Astrocyte of the spinal cord (primary cell): Measurements from ENCODE around the gene CNTN5.

Experiments
- DNase-seq: peaks from one replicate; pipeline ENCODE4 v3.0.0; 2011; ENCODE audit warnings: low read depth, low spot score
- H3K4me3 ChIP-seq: 2 replicates; pipeline ENCODE4 v1.5.1; 2011; ENCODE audit warnings: low read depth, mild to moderate bottlenecking, low read length, moderate library complexity
- CTCF ChIP-seq: IDR thresholded peaks from 2 replicates; pipeline ENCODE4 v1.5.1; 2012; ENCODE audit warnings: low read depth, mild to moderate bottlenecking, low read length, inconsistent platforms
- in situ Hi-C: cut with HindIII; loops from 2 replicates; pipeline ENCODE4 v1.10.0; 2017; ENCODE audit warnings: low sequenced_read_pairs

Gene CNTN5

GRCh38 chr11:99432677-99433076 lies 411.9 kb downstream of the CNTN5 start:
- in situ Hi-C loops: no loop called here
- no peak for TF ChIP-seq CTCF
- no peak for DNase-seq

GRCh38 chr11:99443276-99443675 lies 422.5 kb downstream of the CNTN5 start:
- no peak overlapping the region for H3K4me3 ChIP-seq
- in situ Hi-C loops: no loop called here
- DNase-seq: no peak
- TF ChIP-seq CTCF: no peak

More at GRCh38 chr11:99432677-99433076, 411.9 kb downstream of the CNTN5 start:
- no peak overlapping the region for H3K4me3 ChIP-seq

- DNase-seq: no peak
- H3K4me3 ChIP-seq: no peak overlapping the region
- in situ Hi-C loops: no loop called here
- no peak for TF ChIP-seq CTCF
Observed at GRCh38 chr11:99446400-99446799, 425.7 kb downstream of the CNTN5 start.

- no peak for DNase-seq
- in situ Hi-C loops: no loop called here
- no peak for TF ChIP-seq CTCF
- no peak overlapping the region for H3K4me3 ChIP-seq
Observed at GRCh38 chr11:99449345-99449744, 428.6 kb downstream of the CNTN5 start.

DNA sequence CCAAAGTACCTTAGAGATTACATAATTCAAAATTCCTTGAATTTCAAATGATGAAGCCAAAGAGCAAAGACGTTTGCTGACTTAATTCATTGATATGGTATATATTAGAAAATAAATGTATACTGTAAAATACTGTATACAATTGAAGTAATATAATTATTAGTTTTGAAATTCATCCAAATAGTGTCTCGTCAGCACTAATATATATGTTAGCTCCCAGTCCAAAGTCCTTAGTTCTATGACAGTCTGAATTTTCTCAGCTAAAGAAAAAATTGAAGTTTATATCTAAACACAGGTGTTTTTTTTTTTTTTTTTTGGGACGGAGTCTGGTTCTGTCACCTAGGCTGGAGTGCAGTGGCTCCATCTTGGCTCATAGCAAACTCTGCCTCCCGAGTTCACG lies 431.3 kb downstream of the CNTN5 start:
- no peak for TF ChIP-seq CTCF
- in situ Hi-C loops: no loop called here
- DNase-seq: no peak

DNA sequence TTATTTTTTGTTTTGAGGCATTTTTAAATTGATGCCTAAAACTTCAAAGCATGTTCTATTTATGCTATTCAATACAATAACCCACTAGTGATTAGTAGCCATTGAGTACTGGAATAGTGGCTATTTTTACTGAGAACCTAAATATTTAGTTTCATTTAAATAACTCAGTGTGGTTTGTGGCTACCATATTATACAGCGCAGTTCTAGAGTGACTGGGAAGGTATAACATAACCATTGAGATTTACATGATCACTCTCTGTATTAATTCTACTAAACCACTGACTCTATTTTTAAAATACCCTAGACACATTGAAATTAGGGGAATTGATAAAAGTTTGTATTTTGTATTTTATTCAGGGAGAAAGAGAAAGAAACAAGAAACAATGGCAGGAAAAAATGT lies 441.2 kb downstream of the CNTN5 start:
- no peak for DNase-seq
- no peak overlapping the region for H3K4me3 ChIP-seq
- in situ Hi-C loops: no loop called here

More for the DNA sequence above, 431.3 kb downstream of the CNTN5 start:
- H3K4me3 ChIP-seq: no peak overlapping the region

More for the DNA sequence above, 441.2 kb downstream of the CNTN5 start:
- TF ChIP-seq CTCF: no peak
